SK-N-SH (cell line): ENCODE measurements around the gene NPAT. TPM values are rescaled to one million over a fixed set of nuclear protein-coding genes. Genes with fewer than 3 reads are reported as not detected.

ENCODE experiments used
- CTCF ChIA-PET: fragments of 300-600, 350-600 bp; formaldehyde crosslinking; extraction: SDS; loops from one replicate; lab custom pipeline; 2021; lab: Yijun Ruan, JAX
- POLR2A ChIA-PET: fragments of 350-600 bp; sonication (Branson Sonifier 250); formaldehyde crosslinking; extraction: SDS; loops from one replicate; lab custom pipeline; 2020; ENCODE audit warnings: antibody characterized with exemption, inconsistent platforms; lab: Yijun Ruan, JAX
- DNase-seq: peaks from one replicate; pipeline ENCODE4 v3.0.0; 2012
- H2AFZ ChIP-seq: fragments of 200-600 bp; sonication (generic); 2 replicates; pipeline ENCODE4 v1.8.1; 2016; ENCODE audit warnings: antibody characterized with exemption, mild to moderate bottlenecking, low read depth
- H3F3A ChIP-seq: fragments of 200-600 bp; sonication (generic); replicated peaks from 2 replicates; pipeline ENCODE3; 2016; ENCODE audit warnings: antibody characterized with exemption, mild to moderate bottlenecking; ENCODE audit not compliant: insufficient read depth
- H3K27ac ChIP-seq, 2 experiments: fragments of 200-500 bp in 1 of 2; fragments of 200-600 bp in 1 of 2; sonication (Bioruptor generic) in 1 of 2; sonication (generic), shearing (Covaris generic) in 1 of 2; 2 replicates each; pipeline versions ENCODE4 v1.5.1 to v1.6.1; 2014 to 2016; ENCODE audit warnings: low read depth in 2 of 2, inconsistent platforms in 1 of 2, low read length in 1 of 2, mild to moderate bottlenecking in 1 of 2, mixed read lengths in 1 of 2
- H3K27me3 ChIP-seq: fragments of 200-600 bp; sonication (generic), shearing (Covaris generic); 2 replicates; pipeline ENCODE4 v1.6.1; 2016; ENCODE audit warnings: mixed run types; ENCODE audit not compliant: insufficient read depth
- H3K36me3 ChIP-seq, 2 experiments: fragments of 200-500 bp in 1 of 2; fragments of 200-600 bp in 1 of 2; sonication (Bioruptor generic) in 1 of 2; sonication (generic) in 1 of 2; replicated peaks in 1 of 2; 2 replicates each; pipeline versions ENCODE3 to v1.5.1; 2014 to 2016; ENCODE audit warnings: low read length in 1 of 2, mild to moderate bottlenecking in 1 of 2; ENCODE audit not compliant: insufficient read depth in 2 of 2, control insufficient read depth in 1 of 2
- H3K4me1 ChIP-seq, 2 experiments: fragments of 200-500 bp in 1 of 2; fragments of 200-600 bp in 1 of 2; sonication (Bioruptor generic) in 1 of 2; sonication (generic), shearing (Covaris generic) in 1 of 2; 2 replicates each; pipeline versions ENCODE4 v1.5.1 to v1.6.1; 2014 to 2016; ENCODE audit warnings: low read depth in 1 of 2, low read length in 1 of 2, mixed run types in 1 of 2; ENCODE audit not compliant: insufficient read depth in 2 of 2, control insufficient read depth in 1 of 2
- H3K4me2 ChIP-seq: fragments of 200-600 bp; sonication (generic), shearing (Covaris generic); 2 replicates; pipeline ENCODE4 v1.6.1; 2017; ENCODE audit warnings: mixed run types
- H3K4me3 ChIP-seq, 2 experiments: fragments of 200-500 bp in 1 of 2; fragments of 200-600 bp in 1 of 2; sonication (Bioruptor generic) in 1 of 2; sonication (generic), shearing (Covaris generic) in 1 of 2; 2 replicates each; pipeline versions ENCODE4 v1.5.1 to v1.8.1; 2014 to 2016; ENCODE audit warnings: low read depth in 2 of 2, inconsistent platforms in 1 of 2, low read length in 1 of 2, mild to moderate bottlenecking in 1 of 2, mixed read lengths in 1 of 2, moderate library complexity in 1 of 2
- H3K79me2 ChIP-seq: fragments of 200-600 bp; sonication (generic); 2 replicates; pipeline ENCODE4 v1.8.1; 2017; ENCODE audit warnings: mild to moderate bottlenecking; ENCODE audit not compliant: insufficient read depth
- H3K9ac ChIP-seq: fragments of 200-600 bp; sonication (generic); 2 replicates; pipeline ENCODE4 v1.6.1; 2017; ENCODE audit warnings: mixed run types
- H3K9me2 ChIP-seq: fragments of 200-600 bp; sonication (generic); 2 replicates; pipeline ENCODE4 v1.6.1; 2017; ENCODE audit warnings: mixed run types
- H3K9me3 ChIP-seq: fragments of 200-600 bp; sonication (generic); 2 replicates; pipeline ENCODE4 v1.6.1; 2017; ENCODE audit warnings: mixed run types, mild to moderate bottlenecking, moderate library complexity
- H4K20me1 ChIP-seq: fragments of 200-600 bp; sonication (generic); 2 replicates; pipeline ENCODE4 v1.6.1; 2017; ENCODE audit warnings: mild to moderate bottlenecking, mixed run types; ENCODE audit not compliant: insufficient read depth
- ELF1 ChIP-seq: IDR thresholded peaks from 2 replicates; pipeline ENCODE4 v1.4.0; 2012
- EP300 ChIP-seq, 2 experiments: IDR thresholded peaks; 2 replicates each; pipeline versions ENCODE4 v1.4.0 to v1.6.1; 2012; ENCODE audit warnings: borderline replicate concordance in 1 of 2, low read depth in 1 of 2, low read length in 1 of 2
- EZH2phosphoT487 ChIP-seq: fragments of 200-600 bp; sonication (generic); IDR thresholded peaks from 2 replicates; pipeline ENCODE4 v1.6.1; 2017; ENCODE audit warnings: low read depth, mixed run types, mild to moderate bottlenecking, antibody characterized with exemption, moderate library complexity, borderline replicate concordance
- FOSL2 ChIP-seq: IDR thresholded peaks from 2 replicates; pipeline ENCODE4 v1.4.0; 2012; ENCODE audit warnings: low read depth, mild to moderate bottlenecking, moderate library complexity, borderline replicate concordance
- FOXJ3 ChIP-seq: sonication (generic); formaldehyde crosslinking; IDR thresholded peaks from 2 replicates; pipeline ENCODE4 v1.5.1; 2020; ENCODE audit warnings: mild to moderate bottlenecking, missing genetic modification reagents
- FOXM1 ChIP-seq: IDR thresholded peaks from 2 replicates; pipeline ENCODE4 v1.4.0; 2012; ENCODE audit warnings: low read depth, mild to moderate bottlenecking
- JUND ChIP-seq: IDR thresholded peaks from 2 replicates; pipeline ENCODE4 v1.4.0; 2012
- MEF2A ChIP-seq: IDR thresholded peaks from 2 replicates; pipeline ENCODE4 v1.4.0; 2012; ENCODE audit warnings: low read depth, borderline replicate concordance
- MXI1 ChIP-seq: IDR thresholded peaks from 2 replicates; pipeline ENCODE4 v1.6.1; 2012; ENCODE audit warnings: mild to moderate bottlenecking, low read depth, low read length, improper control_type of control experiment
- NRF1 ChIP-seq: IDR thresholded peaks from 2 replicates; pipeline ENCODE4 v1.6.1; 2012; ENCODE audit warnings: low read depth, mild to moderate bottlenecking, low read length
- RAD21 ChIP-seq: IDR thresholded peaks from 2 replicates; pipeline ENCODE4 v1.6.1; 2012; ENCODE audit warnings: mild to moderate bottlenecking, low read length
- RCOR1 ChIP-seq: fragments of 150-350 bp; IDR thresholded peaks from 2 replicates; pipeline ENCODE4 v1.6.1; 2017; ENCODE audit warnings: antibody characterized with exemption, low read length
- REST ChIP-seq: IDR thresholded peaks from 2 replicates; pipeline ENCODE4 v1.6.1; 2012; ENCODE audit warnings: mild to moderate bottlenecking, low read depth, low read length, moderate library complexity
- RFX5 ChIP-seq: IDR thresholded peaks from 2 replicates; pipeline ENCODE4 v1.6.1; 2012; ENCODE audit warnings: mild to moderate bottlenecking, improper control_type of control experiment, low read length
- RXRA ChIP-seq: IDR thresholded peaks from 2 replicates; pipeline ENCODE4 v1.4.0; 2012; ENCODE audit warnings: low read depth, mild to moderate bottlenecking, borderline replicate concordance
- SIN3A ChIP-seq: IDR thresholded peaks from 2 replicates; pipeline ENCODE4 v1.6.1; 2012; ENCODE audit warnings: low read depth, mild to moderate bottlenecking, low read length, moderate library complexity, borderline replicate concordance
- SMC3 ChIP-seq: IDR thresholded peaks from 2 replicates; pipeline ENCODE4 v1.6.1; 2012; ENCODE audit warnings: low read depth, low read length, improper control_type of control experiment
- TAF1 ChIP-seq: IDR thresholded peaks from 2 replicates; pipeline ENCODE4 v1.6.1; 2012; ENCODE audit warnings: low read depth, mild to moderate bottlenecking, low read length, moderate library complexity, borderline replicate concordance
- TCF12 ChIP-seq: IDR thresholded peaks from 2 replicates; pipeline ENCODE4 v1.4.0; 2012
- USF2 ChIP-seq: fragments of 150-350 bp; IDR thresholded peaks from 2 replicates; pipeline ENCODE4 v1.6.1; 2017; ENCODE audit warnings: antibody characterized with exemption, low read length, low read depth, borderline replicate concordance
- YY1 ChIP-seq: IDR thresholded peaks from 2 replicates; pipeline ENCODE4 v1.4.0; 2012; ENCODE audit warnings: low read depth, mild to moderate bottlenecking
- ZBTB33 ChIP-seq: IDR thresholded peaks from 2 replicates; pipeline ENCODE4 v1.4.0; 2012; ENCODE audit warnings: low read depth, borderline replicate concordance
- WGBS: methylation state at CpG from one replicate; pipeline ENCODE4 v1.1.6; 2017; ENCODE audit warnings: low lambda C conversion rate; 5-methylcytosine and 5-hydroxymethylcytosine counted together
- polyA plus RNA-seq, 3 experiments: library from polyadenylated mRNA; depleted of rRNA; stranded (reverse); fragments of >200 nt; gene quantifications; 2 replicates each; pipeline ENCODE4 v1.2.3, GENCODE V29; 2012
- TF ChIP-seq, protein P1 (sequence below): IDR thresholded peaks from 2 replicates; pipeline ENCODE4 v1.4.0; 2012; ENCODE audit warnings: low read depth, borderline replicate concordance

NPAT gene
- polyA plus RNA-seq, 1 of the 3 experiments (the other 2 are of a cell fraction) = 2.1 TPM

DNA sequence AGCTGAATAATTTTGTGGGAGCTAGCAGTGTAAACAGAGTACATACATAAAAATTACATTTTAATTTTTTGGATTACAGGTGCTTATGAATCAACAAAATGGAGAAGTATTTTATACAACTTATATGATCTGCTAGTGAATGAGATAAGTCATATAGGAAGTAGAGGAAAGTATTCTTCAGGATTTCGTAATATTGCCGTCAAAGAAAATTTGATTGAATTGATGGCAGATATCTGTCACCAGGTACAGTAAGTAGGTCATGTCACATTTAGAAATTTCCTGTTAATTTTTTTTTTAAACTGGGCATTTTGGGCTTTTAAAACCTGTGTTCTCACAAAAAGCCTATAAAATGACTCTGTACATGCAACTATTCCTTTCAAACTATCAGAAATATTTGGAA lies 24.4 kb upstream of the NPAT start (continued):
- no peak for TF ChIP-seq RCOR1
- TF ChIP-seq REST = no peak
- no peak for TF ChIP-seq FOXM1
- no peak for TF ChIP-seq EP300 (IDR thresholded peaks at IDR 0.05; ENCODE audit: borderline replicate concordance in 1 of 2, low read depth in 1 of 2, low read length in 1 of 2)
- TF ChIP-seq RXRA = no peak
- no peak for TF ChIP-seq MEF2A
- TF ChIP-seq SMC3 = no peak
- TF ChIP-seq ZBTB33 = no peak
- no peak for TF ChIP-seq FOXJ3 (CRISPR knock-in tag)

DNA sequence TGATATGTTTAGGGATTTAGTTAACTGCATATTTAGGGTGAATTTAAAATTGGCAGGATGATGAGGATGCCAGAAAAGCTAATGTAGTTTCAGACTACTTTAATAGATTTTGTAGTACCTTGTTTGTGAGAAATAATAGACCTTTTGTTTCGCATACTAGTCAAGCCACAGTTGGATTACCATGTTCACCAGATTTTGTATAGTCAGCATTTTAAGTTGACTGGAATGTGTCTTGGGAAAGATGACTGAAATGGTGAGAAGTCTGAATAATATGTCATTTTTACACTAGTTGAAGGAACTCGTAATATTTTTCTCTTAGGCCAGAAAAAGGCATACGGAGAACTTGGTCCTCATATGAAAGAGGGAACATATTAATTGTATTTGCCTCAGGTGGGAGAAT lies 23.9 kb upstream of the NPAT start:
- H3K9me3 ChIP-seq = no peaks in the 10 kb centered on the region
- no peaks in the 10 kb centered on the region for H3K27me3 ChIP-seq
- POLR2A ChIA-PET = no interaction called here
- H3F3A ChIP-seq = no peaks in the 10 kb centered on the region
- H3K9ac ChIP-seq = no peak overlapping the region
- H4K20me1 ChIP-seq = no peaks in the 10 kb centered on the region
- DNase-seq = no peak
- CTCF ChIA-PET = no interaction called here
- H3K4me3 ChIP-seq = no peak overlapping the region
- H3K27ac ChIP-seq = no peak overlapping the region
- no peak overlapping the region for H2AFZ ChIP-seq
- no peaks in the 10 kb centered on the region for H3K9me2 ChIP-seq
- WGBS = 75% methylated on average over 3 of the region's 3 CpGs
- peaks cover 44 to 47% of the 10 kb centered on the region in 2 experiments for H3K36me3 ChIP-seq
- H3K4me1 ChIP-seq = no peaks in the 10 kb centered on the region
- H3K4me2 ChIP-seq = no peak overlapping the region
- no peaks in the 10 kb centered on the region for H3K79me2 ChIP-seq
- TF ChIP-seq, protein P1, sequence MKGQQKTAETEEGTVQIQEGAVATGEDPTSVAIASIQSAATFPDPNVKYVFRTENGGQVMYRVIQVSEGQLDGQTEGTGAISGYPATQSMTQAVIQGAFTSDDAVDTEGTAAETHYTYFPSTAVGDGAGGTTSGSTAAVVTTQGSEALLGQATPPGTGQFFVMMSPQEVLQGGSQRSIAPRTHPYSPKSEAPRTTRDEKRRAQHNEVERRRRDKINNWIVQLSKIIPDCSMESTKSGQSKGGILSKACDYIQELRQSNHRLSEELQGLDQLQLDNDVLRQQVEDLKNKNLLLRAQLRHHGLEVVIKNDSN = no peak
- TF ChIP-seq FOSL2 (no peak), ELF1 (no peak), YY1 (no peak), RFX5 (no peak), EZH2phosphoT487 (no peak), RAD21 (no peak), REST (no peak), JUND (no peak), NRF1 (no peak), TCF12 (no peak), TAF1 (no peak), SIN3A (no peak), USF2 (no peak), MXI1 (no peak)
